ENCODE data around the gene CEP295NL.
"Not testable (repeated sequence)": the region's sequence is repeated elsewhere in the genome, so short reads cannot be mapped to it uniquely, and the experiment has no call there.

CEP295NL gene

DNA sequence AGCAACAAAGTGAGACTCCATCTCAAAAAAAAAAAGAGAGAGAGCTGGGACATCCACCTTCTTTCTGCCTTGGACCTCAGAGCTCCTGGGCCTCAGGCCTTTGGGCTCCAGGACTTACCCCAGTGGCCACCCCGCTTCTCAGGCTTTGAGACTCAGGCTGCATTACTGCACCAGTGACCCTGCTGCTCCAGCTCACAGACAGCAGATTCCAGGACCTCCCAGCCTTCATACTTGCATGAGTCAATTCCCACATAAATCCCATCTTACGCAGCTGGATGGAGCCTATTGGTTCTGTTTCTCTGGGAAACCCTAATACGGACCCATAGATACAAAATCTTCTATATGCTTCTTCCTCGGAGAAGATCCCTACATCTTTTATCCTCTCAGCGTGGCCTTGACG, 2.1 kb upstream of the CEP295NL start:
- no peak for DNase-seq (ENCODE audit: low spot score)

DNA sequence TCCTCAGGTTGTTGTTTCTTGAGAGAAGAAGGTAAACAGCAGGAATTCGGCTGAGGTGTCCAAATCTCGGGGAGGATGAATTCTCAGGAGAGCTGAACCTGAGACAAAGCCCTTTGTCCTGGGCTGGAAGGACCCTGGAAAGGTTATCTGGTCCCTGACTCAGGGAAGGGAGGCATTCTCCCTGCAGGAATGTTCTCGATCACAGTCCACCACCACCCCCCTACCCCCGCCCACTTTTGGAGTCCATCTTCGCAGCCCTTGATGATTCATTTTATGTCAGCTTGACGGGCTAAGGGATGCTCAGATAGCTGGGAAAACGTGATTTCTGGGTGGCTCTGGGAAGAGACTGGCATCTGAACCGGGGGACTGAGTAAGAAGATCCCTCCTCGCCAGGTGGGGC, 1.4 kb upstream of the CEP295NL start:
- no peak for DNase-seq (ENCODE audit: low spot score)

GRCh38 chr17:78902231-78902630, 770 bp downstream of the CEP295NL start:
- not testable (repeated sequence) for DNase-seq (ENCODE audit: low spot score)

- DNase-seq (ENCODE audit: low spot score) = no peak
These were observed 1.2 kb downstream of the CEP295NL start for GRCh38 chr17:78901806-78902205.

DNA sequence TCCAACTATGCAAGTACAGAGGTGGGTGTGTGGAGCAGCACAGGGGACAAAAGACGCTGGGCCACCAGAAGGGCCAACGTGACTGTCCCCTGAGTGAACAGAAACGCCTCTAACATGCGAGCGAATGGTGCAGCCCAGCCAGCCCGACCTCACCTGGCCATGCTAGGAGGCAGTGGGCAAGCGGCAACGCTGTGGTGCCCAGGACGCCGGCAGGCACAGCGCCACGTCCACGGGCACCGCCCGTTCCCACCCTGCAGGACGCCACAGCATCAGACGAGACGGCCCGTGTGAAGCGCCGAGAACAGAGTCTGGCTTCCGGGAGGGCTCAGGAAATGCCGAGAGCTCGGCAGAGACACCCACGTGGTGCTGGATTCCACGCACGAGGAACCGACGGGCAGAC, 2.2 kb downstream of the CEP295NL start:
- no peak for DNase-seq (ENCODE audit: low spot score)

GRCh38 chr17:78899361-78900260, 3.4 kb downstream of the CEP295NL start:
- DNase-seq (ENCODE audit: low spot score) = no peak

GRCh38 chr17:78898947-78899346, 4.1 kb downstream of the CEP295NL start:
- no peak for DNase-seq (ENCODE audit: low spot score)

DNA sequence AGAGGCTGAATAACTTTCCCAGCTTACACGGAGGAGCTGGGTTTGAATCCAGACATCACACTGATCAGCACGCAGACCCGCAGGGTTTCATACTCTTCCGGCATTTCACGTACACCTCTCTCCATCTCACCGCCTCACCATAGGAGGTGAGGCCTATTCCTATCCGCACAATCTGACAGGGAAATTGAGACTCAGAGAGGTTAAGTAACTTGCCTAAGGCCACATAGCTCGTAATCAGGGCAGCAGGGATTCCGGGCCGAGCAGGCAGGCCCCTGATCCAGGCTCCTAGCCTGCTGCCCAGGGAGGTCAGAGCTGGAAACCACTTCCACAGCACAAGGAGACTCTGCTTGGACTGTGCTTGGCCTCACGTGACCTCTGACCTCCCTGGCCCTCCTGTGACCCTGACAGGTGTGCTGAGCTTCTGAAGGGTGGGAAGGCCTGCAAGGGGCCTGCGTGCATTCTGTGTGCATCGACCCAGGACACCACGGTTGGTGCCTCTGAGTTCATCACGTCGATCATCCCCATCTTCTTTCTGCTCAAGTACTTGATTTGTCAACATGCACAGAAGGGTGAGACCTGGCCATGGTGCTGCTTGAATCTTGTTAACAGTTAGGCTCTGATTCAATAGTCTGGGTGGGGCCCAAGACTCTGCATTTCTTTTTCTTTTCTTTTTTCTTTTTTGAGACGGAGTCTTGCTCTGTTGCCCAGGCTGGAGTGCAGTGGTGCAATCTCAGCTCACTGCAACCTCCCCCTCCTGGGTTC, 4.7 kb downstream of the CEP295NL start:
- no peak for DNase-seq (ENCODE audit: low spot score)

GRCh38 chr17:78897664-78898047, 5.3 kb downstream of the CEP295NL start:
- no peak for DNase-seq (ENCODE audit: low spot score)

DNA sequence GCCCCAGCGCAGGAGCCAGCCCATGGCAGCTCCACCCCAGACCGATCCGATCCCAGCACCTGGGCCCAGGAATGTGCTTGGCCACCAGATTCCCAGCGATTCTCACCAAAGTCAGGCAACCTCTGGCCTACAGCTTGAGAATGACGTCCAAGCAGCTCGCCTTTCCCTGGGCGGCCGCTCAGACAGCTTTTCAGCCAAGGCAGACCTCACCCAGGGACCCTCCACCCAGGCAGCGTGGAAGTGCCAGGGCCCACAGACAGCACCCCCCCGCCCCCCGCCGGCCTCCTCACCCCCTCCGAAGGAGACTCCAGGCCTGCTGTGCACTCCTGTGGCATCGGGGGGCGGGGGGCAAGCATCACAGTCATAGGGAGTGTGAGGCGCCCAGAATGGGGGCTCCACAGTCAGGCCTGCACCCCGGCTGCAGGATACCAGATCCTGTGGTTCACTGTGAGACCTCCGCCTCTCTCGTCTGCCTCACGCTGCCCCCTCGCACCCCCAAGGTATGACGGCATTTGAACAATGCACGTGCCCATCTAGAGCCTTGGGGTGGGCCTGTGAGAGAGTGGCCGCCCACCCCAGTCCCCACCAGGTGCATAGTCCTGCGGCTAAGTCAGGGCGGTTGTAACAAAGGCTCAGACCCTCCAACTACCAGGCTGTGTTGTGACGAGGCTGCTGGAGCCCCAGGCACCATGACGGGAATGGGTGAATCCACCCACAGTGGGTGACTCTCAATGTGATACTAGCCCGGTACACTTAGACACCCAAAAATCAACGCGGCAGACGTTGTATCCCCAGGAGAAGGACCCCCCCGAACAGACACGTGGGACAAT, 6.0 kb downstream of the CEP295NL start:
- no peak for DNase-seq (ENCODE audit: low spot score)

DNA sequence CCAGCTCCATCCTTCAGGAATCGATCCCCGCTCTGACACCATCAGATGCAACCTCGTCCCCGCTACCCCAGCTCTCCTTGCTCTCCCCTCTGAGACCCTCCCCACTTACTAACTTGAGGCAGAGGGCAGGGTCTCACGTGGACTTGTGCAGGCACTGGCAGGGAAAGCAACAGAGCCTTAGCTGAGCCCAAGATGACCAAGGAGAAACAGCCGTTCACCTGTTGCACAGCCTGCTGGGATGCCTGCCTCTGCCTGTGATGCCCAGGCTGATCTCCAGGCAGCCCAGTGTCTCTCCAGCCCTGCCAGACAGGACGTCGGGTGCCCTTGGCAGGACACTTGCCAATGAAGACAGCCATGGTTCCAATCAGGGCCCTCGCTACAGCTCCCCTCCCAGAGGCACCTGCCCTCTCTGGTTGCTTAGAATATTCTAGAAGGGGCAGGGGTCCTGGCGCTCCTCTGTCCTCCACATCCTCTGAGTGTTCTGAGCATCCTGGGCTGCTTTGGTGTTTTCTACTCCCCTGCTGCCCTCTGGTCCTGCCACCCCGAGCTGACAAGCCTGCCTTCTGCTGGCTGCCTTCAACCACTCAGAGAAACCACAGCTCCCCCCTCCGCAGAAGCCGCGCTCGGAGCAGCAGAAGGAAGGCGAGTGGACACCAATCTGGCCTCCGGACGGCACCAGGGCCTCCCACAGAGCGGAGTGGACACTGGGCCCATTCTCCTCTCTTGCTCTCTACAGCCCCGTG, 6.7 kb downstream of the CEP295NL start:
- no peak for DNase-seq (ENCODE audit: low spot score)

DNA sequence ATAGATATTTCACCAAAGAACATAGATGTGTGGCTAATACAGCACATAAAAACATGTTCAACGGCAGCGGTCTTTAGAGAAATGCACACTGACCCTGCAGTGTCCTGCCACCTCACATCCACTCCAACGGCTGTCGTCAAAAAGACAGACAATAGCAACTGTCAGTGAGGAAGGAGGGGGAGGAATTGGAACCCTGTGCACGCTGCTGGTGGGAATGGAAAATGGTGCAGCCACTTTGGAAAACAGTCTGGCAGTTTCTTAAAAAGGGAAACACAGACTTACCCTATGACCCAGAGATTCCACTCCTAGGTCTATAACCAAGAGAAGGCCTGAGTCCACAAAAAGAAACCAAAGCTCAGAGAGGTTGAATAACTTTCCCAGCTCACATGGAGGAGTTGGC, 7.7 kb downstream of the CEP295NL start:
- DNase-seq (ENCODE audit: low spot score) = no peak

- no peak for DNase-seq (ENCODE audit: low spot score)
These were observed 9.3 kb downstream of the CEP295NL start for GRCh38 chr17:78893684-78894083.

DNA sequence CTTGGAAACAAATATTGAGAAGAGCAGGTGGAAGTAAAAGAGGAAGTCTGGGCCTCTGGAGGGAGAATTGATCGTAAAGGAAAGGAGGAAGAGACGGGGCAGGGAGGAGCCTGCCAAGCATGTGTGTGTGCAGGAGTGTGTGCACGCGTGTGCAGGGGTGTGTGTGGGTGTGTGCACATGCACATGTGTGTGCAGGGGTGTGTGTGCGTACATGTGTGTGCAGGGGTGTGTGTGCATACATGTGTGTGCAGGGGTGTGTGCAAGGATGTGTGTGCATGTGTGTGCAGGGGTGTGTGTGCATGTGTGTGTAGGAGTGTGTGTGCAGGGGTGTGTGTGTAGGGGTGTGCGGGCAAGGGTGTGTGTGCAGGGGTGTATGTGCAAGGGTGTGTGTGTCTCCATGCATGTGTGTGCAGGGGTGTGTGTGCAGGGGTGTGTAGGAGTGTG, 10.0 kb downstream of the CEP295NL start:
- no peak for DNase-seq (ENCODE audit: low spot score)

DNA sequence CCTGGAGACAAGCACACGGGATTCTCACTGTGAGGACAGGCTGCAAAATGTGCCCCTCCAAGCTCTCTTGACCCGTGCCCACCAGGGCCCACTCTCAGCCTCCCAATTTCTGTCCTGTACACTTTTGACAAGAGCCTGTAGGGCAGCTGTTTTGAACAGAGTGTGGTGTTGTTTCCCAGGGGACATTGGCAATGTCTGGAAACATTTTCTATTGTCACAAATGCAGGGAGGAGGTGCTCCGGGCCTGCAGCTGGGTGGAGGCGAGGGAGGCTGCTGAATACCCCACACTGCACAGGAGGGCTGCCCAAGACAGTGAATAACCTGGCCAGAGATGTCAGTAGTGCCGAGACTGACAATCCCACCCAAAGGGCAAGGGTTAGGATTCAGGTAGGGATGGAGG, 10.5 kb downstream of the CEP295NL start:
- DNase-seq (ENCODE audit: low spot score) = no peak

DNA sequence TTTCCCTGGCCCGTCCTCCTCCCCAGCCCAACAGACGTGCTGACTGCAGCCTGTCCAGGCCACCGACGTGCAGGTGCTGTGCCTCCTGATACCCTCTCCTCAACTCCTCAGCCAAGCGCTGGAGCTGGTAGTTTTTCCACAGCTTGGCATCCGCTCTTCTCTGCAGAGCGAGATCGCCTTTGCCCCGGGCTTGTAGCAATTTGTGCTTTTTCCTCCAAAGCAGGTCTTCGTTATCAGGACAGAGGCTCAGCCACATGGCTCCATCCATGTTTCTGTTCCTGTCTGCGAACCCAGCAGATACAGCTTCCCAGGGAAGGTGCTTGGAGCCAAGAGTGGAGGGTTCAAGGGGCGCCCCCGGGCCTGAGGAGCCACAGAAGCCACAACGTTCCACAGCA, 10.9 kb downstream of the CEP295NL start:
- DNase-seq (ENCODE audit: low spot score) = no peak

DNA sequence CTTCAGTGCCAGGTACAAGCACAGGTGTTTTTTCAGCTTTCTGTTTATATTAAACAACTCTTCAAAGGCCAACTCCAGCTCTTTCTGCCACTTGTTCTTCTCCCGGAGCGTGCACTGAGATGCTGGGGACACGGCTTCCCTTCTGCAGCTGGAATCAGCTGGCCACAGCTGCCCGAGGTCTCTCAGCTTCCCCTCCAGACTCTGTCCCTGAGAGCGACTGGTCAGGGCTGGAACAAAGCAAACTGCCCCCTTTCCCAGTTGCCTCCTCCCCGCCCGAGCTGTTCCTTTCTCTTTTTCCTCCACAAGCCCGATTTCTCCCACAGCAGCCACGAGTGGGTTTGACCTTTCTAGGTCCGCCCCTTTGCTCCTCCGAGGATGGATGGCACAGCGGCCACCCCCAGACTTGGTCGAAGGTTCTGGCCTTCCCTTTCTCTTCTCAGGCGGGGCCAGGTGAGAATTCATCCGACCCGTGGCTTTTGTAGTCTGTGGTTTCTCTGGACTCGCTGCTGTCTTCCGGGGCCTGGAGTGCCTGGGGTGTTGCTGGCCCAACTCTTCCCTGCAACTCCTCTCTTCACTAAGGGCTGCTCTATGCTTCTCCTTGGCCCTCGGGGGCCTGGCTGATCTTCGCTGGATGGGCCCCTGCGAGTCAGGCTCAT, 11.5 kb downstream of the CEP295NL start:
- no peak for DNase-seq (ENCODE audit: low spot score)

- DNase-seq (ENCODE audit: low spot score) = no peak
These were observed 12.5 kb downstream of the CEP295NL start for GRCh38 chr17:78890498-78890897.

- not testable (repeated sequence) for DNase-seq (ENCODE audit: low spot score)
These were observed 12.9 kb downstream of the CEP295NL start for GRCh38 chr17:78890096-78890495.

GRCh38 chr17:78889531-78889930, 13.5 kb downstream of the CEP295NL start:
- no peak for DNase-seq (ENCODE audit: low spot score)

GRCh38 chr17:78888941-78889518, 14.0 kb downstream of the CEP295NL start:
- DNase-seq (ENCODE audit: low spot score) = no peak
